HEK293 (cell line): Measurements from ENCODE around the gene UNC80.

Experiments used
- CTCF ChIP-seq: fragments of 450-650 bp; formaldehyde crosslinking; IDR thresholded peaks from 2 replicates; pipeline ENCODE4 v1.5.1; 2016; ENCODE audit warnings: missing biosample characterization, missing genetic modification characterization
- HOXA7 ChIP-seq: sonication (generic); formaldehyde crosslinking; IDR thresholded peaks from 2 replicates; pipeline ENCODE4 v1.8.1; 2022; ENCODE audit warnings: missing genetic modification reagents, borderline replicate concordance
- KLF1 ChIP-seq: fragments of 450-650 bp; formaldehyde crosslinking; IDR thresholded peaks from 2 replicates; pipeline ENCODE4 v1.5.1; 2016; ENCODE audit warnings: missing biosample characterization, missing genetic modification characterization
- SP3 ChIP-seq: fragments of 450-650 bp; formaldehyde crosslinking; IDR thresholded peaks from 2 replicates; pipeline ENCODE4 v1.5.1; 2016; ENCODE audit warnings: missing biosample characterization, missing genetic modification characterization
- ZNF211 ChIP-seq: fragments of 450-650 bp; formaldehyde crosslinking; IDR thresholded peaks from 2 replicates; pipeline ENCODE4 v1.5.1; 2016; ENCODE audit warnings: low read depth, missing biosample characterization, missing genetic modification characterization
- ZNF274 ChIP-seq, 2 experiments: fragments of 200-500 bp in 1 of 2; fragments of 450-650 bp in 1 of 2; sonication (Bioruptor generic) in 1 of 2; formaldehyde crosslinking in 1 of 2; IDR thresholded peaks; 2 replicates each; pipeline versions ENCODE4 v1.5.1 to v1.6.1; 2014 to 2016; ENCODE audit warnings: borderline replicate concordance in 1 of 2, inconsistent platforms in 1 of 2, low read length in 1 of 2, missing biosample characterization in 1 of 2, missing genetic modification characterization in 1 of 2
- ZNF280D ChIP-seq: fragments of 450-650 bp; formaldehyde crosslinking; IDR thresholded peaks from 2 replicates; pipeline ENCODE4 v1.5.1; 2016; ENCODE audit warnings: missing biosample characterization, missing genetic modification characterization
- ZNF302 ChIP-seq: fragments of 450-650 bp; formaldehyde crosslinking; IDR thresholded peaks from 2 replicates; pipeline ENCODE4 v1.5.1; 2016; ENCODE audit warnings: missing biosample characterization, missing genetic modification characterization, low read depth
- ZNF654 ChIP-seq: fragments of 450-650 bp; formaldehyde crosslinking; IDR thresholded peaks from 2 replicates; pipeline ENCODE4 v1.5.1; 2016; ENCODE audit warnings: low read depth, missing biosample characterization, missing genetic modification characterization
- TF ChIP-seq, protein P1 (sequence below): fragments of 450-650 bp; formaldehyde crosslinking; IDR thresholded peaks from 2 replicates; pipeline ENCODE4 v1.5.1; 2017; ENCODE audit warnings: missing biosample characterization, mild to moderate bottlenecking, missing genetic modification characterization, moderate library complexity
- TF ChIP-seq, protein P2 (sequence below): fragments of 450-650 bp; formaldehyde crosslinking; IDR thresholded peaks from 2 replicates; pipeline ENCODE4 v1.5.1; 2016; ENCODE audit warnings: missing biosample characterization, missing genetic modification characterization

DNA sequence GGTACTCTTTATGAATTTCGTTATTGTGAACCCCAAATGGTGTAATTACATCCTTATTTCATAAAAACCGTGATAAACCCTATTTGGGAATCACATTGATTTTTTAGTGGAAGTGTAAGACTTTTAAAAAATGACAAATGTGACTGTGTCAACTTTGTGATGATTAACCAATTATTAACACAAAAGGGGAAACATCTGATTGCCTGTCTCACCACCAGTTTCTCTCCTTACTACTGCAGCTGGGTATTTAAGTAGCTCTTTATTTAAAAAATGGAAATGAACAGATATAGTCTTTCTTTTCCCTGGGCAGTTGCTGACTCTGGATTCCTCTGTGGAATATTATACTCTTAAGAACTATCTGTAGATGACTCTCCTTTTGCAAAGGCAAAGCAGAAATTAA is 219.2 kb downstream of the UNC80 start:
- TF ChIP-seq CTCF (no peak), HOXA7 (CRISPR knock-in tag) (no peak), ZNF654 (tag by site-specific recombination) (no peak), ZNF280D (tag by site-specific recombination) (no peak), ZNF302 (tag by site-specific recombination) (no peak), ZNF274 (IDR thresholded peaks at IDR 0.05; ENCODE audit: low read length) (no peak), ZNF274 (tag by site-specific recombination; IDR thresholded peaks at IDR 0.05; ENCODE audit: borderline replicate concordance) (no peak), SP3 (tag by site-specific recombination) (no peak), KLF1 (tag by site-specific recombination) (no peak), ZNF211 (tag by site-specific recombination) (no peak)
- TF ChIP-seq, protein P1, sequence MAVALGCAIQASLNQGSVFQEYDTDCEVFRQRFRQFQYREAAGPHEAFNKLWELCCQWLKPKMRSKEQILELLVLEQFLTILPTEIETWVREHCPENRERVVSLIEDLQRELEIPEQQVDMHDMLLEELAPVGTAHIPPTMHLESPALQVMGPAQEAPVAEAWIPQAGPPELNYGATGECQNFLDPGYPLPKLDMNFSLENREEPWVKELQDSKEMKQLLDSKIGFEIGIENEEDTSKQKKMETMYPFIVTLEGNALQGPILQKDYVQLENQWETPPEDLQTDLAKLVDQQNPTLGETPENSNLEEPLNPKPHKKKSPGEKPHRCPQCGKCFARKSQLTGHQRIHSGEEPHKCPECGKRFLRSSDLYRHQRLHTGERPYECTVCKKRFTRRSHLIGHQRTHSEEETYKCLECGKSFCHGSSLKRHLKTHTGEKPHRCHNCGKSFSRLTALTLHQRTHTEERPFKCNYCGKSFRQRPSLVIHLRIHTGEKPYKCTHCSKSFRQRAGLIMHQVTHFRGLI = no peak
- TF ChIP-seq, protein P2, sequence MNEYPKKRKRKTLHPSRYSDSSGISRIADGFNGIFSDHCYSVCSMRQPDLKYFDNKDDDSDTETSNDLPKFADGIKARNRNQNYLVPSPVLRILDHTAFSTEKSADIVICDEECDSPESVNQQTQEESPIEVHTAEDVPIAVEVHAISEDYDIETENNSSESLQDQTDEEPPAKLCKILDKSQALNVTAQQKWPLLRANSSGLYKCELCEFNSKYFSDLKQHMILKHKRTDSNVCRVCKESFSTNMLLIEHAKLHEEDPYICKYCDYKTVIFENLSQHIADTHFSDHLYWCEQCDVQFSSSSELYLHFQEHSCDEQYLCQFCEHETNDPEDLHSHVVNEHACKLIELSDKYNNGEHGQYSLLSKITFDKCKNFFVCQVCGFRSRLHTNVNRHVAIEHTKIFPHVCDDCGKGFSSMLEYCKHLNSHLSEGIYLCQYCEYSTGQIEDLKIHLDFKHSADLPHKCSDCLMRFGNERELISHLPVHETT (tag by site-specific recombination) = no peak
